HCT116 (cell line): ENCODE results near the gene GOLGA7B. TPM values are rescaled to one million over a fixed set of nuclear protein-coding genes. Genes with fewer than 3 reads are reported as not detected.

Experiments used
- ATAC-seq: fragments of 200-7000 bp; cut with Tn5 transposase; 2 replicates; pipeline ENCODE4 v1.9.1; 2020; ENCODE audit warnings: mild to moderate bottlenecking, moderate library complexity
- BruUV-seq: library from RNA; stranded (reverse); fragments of 400-500 nt; replicated peaks from 2 replicates; lab custom pipeline; 2021; lab: Mats Ljungman, UMichigan
- CTCF ChIA-PET: fragments of 300-600 bp; sonication (Branson Sonifier 250); formaldehyde crosslinking; loops from one replicate; lab custom pipeline; 2021; ENCODE audit warnings: antibody characterized with exemption; lab: Charles Lee
- POLR2A ChIA-PET: fragments of 300-600, 350-600 bp; sonication (Branson Sonifier 250); formaldehyde crosslinking; loops from one replicate; lab custom pipeline; 2021; ENCODE audit warnings: antibody characterized with exemption; lab: Charles Lee
- RAD21 ChIA-PET, 2 experiments: fragments of 300-600 bp; sonication (Branson Sonifier 250); formaldehyde crosslinking; loops; one replicate each; lab custom pipeline; 2023; ENCODE audit warnings: low total read pairs in 2 of 2; ENCODE audit not compliant: uncharacterized antibody in 2 of 2, unreplicated experiment in 2 of 2, low non-redundant PET in 1 of 2; lab: Charles Lee
- DNase-seq: peaks from one replicate; pipeline ENCODE4 v3.0.0-alpha.2; 2010; ENCODE audit warnings: low read depth, low spot score
- H2AFZ ChIP-seq: fragments of 200-600 bp; shearing (Covaris generic), sonication (generic); 2 replicates; pipeline ENCODE4 v1.6.1; 2017; ENCODE audit warnings: low read depth, mixed run types, mixed read lengths, antibody characterized with exemption, low read length; ENCODE audit not compliant: poor library complexity, severe bottlenecking
- H3K27ac ChIP-seq: 2 replicates; pipeline ENCODE4 v1.5.1; 2012; ENCODE audit warnings: low read depth, low read length
- H3K27me3 ChIP-seq: fragments of 200-600 bp; sonication (generic); 2 replicates; pipeline ENCODE4 v1.6.1; 2016; ENCODE audit warnings: mixed run types, low read length, mixed read lengths; ENCODE audit not compliant: insufficient read depth
- H3K36me3 ChIP-seq, 2 experiments: fragments of 200-500 bp in 1 of 2; fragments of 200-600 bp in 1 of 2; sonication (Bioruptor generic) in 1 of 2; sonication (generic) in 1 of 2; 2 replicates each; pipeline versions ENCODE4 v1.5.1 to v1.6.1; 2014 to 2016; ENCODE audit warnings: low read length in 2 of 2, inconsistent platforms in 1 of 2, mixed read lengths in 1 of 2, mixed run types in 1 of 2; ENCODE audit not compliant: insufficient read depth in 2 of 2, control insufficient read depth in 1 of 2
- H3K4me1 ChIP-seq, 2 experiments: fragments of 200-600 bp in 1 of 2; sonication (generic) in 1 of 2; 2 replicates each; pipeline versions ENCODE4 v1.5.1 to v1.6.1; 2012 to 2017; ENCODE audit warnings: low read length in 2 of 2, inconsistent platforms in 1 of 2, mild to moderate bottlenecking in 1 of 2, mixed read lengths in 1 of 2, mixed run types in 1 of 2, moderate library complexity in 1 of 2; ENCODE audit not compliant: insufficient read depth in 2 of 2, control insufficient read depth in 1 of 2
- H3K4me2 ChIP-seq: fragments of 200-600 bp; sonication (generic); 2 replicates; pipeline ENCODE4 v1.6.1; 2017; ENCODE audit warnings: mixed run types, low read length, mixed read lengths
- H3K4me3 ChIP-seq, 2 experiments: fragments of 200-600 bp in 1 of 2; sonication (generic) in 1 of 2; replicated peaks in 1 of 2; 2 replicates each; pipeline ENCODE4 v1.5.1; 2011 to 2016; ENCODE audit warnings: low read length in 2 of 2, control low read depth in 1 of 2, low read depth in 1 of 2, mild to moderate bottlenecking in 1 of 2, mixed read lengths in 1 of 2, mixed run types in 1 of 2
- H3K79me2 ChIP-seq: fragments of 200-600 bp; sonication (generic); 2 replicates; pipeline ENCODE4 v1.6.1; 2017; ENCODE audit warnings: mild to moderate bottlenecking, mixed run types, low read length, moderate library complexity, mixed read lengths; ENCODE audit not compliant: insufficient read depth
- H3K9ac ChIP-seq: fragments of 200-600 bp; sonication (generic); 2 replicates; pipeline ENCODE4 v1.6.1; 2016; ENCODE audit warnings: low read length, mixed read lengths
- H3K9me2 ChIP-seq: fragments of 200-600 bp; sonication (generic), shearing (Covaris generic); 2 replicates; pipeline ENCODE4 v1.6.1; 2017; ENCODE audit warnings: mixed run types, mild to moderate bottlenecking, moderate library complexity; ENCODE audit not compliant: insufficient read depth
- H3K9me3 ChIP-seq, 2 experiments: fragments of 200-500 bp in 1 of 2; fragments of 200-600 bp in 1 of 2; sonication (Bioruptor generic) in 1 of 2; sonication (generic) in 1 of 2; 2 replicates each; pipeline ENCODE4 v1.6.1; 2014 to 2017; ENCODE audit warnings: low read length in 2 of 2, mixed read lengths in 2 of 2, inconsistent platforms in 1 of 2, low read depth in 1 of 2, mild to moderate bottlenecking in 1 of 2, mixed run types in 1 of 2, moderate library complexity in 1 of 2; ENCODE audit not compliant: control insufficient read depth in 1 of 2, insufficient read depth in 1 of 2
- H4K20me1 ChIP-seq: fragments of 200-600 bp; sonication (generic), shearing (Covaris generic); 2 replicates; pipeline ENCODE4 v1.6.1; 2017; ENCODE audit warnings: mixed run types, mild to moderate bottlenecking, moderate library complexity; ENCODE audit not compliant: insufficient read depth
- CBX3 ChIP-seq: IDR thresholded peaks from 2 replicates; pipeline ENCODE4 v1.6.1; 2012; ENCODE audit warnings: low read depth
- CEBPB ChIP-seq: IDR thresholded peaks from 2 replicates; pipeline ENCODE4 v1.6.1; 2012; ENCODE audit warnings: low read depth
- CTCF ChIP-seq, 3 experiments: fragments of 200-600 bp in 1 of 3; sonication (generic) in 1 of 3; IDR thresholded peaks in 2 of 3; conservative IDR thresholded peaks in 1 of 3; 2 replicates each; pipeline ENCODE4 v1.5.1; 2012 to 2017; ENCODE audit warnings: low read depth in 2 of 3, low read length in 2 of 3, antibody characterized with exemption in 1 of 3, borderline replicate concordance in 1 of 3, control low read depth in 1 of 3, mild to moderate bottlenecking in 1 of 3, mixed read lengths in 1 of 3, mixed run types in 1 of 3, moderate library complexity in 1 of 3; ENCODE audit not compliant: insufficient read depth in 1 of 3
- EGR1 ChIP-seq: IDR thresholded peaks from 2 replicates; pipeline ENCODE4 v1.6.1; 2012; ENCODE audit warnings: low read depth
- ELF1 ChIP-seq: IDR thresholded peaks from 2 replicates; pipeline ENCODE4 v1.6.1; 2012; ENCODE audit warnings: low read depth, borderline replicate concordance
- EZH2 ChIP-seq: fragments of 200-600 bp; sonication (generic); IDR thresholded peaks from 2 replicates; pipeline ENCODE4 v1.6.1; 2017; ENCODE audit warnings: antibody characterized with exemption, mixed run types
- EZH2phosphoT487 ChIP-seq: fragments of 200-600 bp; IDR thresholded peaks from 2 replicates; pipeline ENCODE4 v1.6.1; 2018; ENCODE audit warnings: antibody characterized with exemption, borderline replicate concordance
- FOSL1 ChIP-seq: IDR thresholded peaks from 2 replicates; pipeline ENCODE4 v1.6.1; 2012; ENCODE audit warnings: low read depth
- MAX ChIP-seq: IDR thresholded peaks from 2 replicates; pipeline ENCODE4 v1.6.1; 2012
- POLR2A ChIP-seq: IDR thresholded peaks from 2 replicates; pipeline ENCODE4 v1.7.0; 2011; ENCODE audit warnings: borderline replicate concordance; ENCODE audit not compliant: insufficient read depth, insufficient read length; ENCODE audit errors: extremely low read depth
- POLR2AphosphoS5 ChIP-seq: IDR thresholded peaks from 2 replicates; pipeline ENCODE4 v1.6.1; 2011; ENCODE audit warnings: mild to moderate bottlenecking, low read depth, low read length, moderate library complexity
- RAD21 ChIP-seq: IDR thresholded peaks from 2 replicates; pipeline ENCODE4 v1.6.1; 2012; ENCODE audit warnings: low read depth, mild to moderate bottlenecking
- SP1 ChIP-seq: IDR thresholded peaks from 2 replicates; pipeline ENCODE4 v1.6.1; 2012; ENCODE audit warnings: low read depth
- SRF ChIP-seq: IDR thresholded peaks from 2 replicates; pipeline ENCODE4 v1.6.1; 2012; ENCODE audit warnings: low read depth
- YY1 ChIP-seq: IDR thresholded peaks from 2 replicates; pipeline ENCODE4 v1.6.1; 2011; ENCODE audit warnings: low read length, low read depth, moderate library complexity, mild to moderate bottlenecking; ENCODE audit not compliant: insufficient replicate concordance; ENCODE audit errors: extremely low read depth
- ZBTB33 ChIP-seq: IDR thresholded peaks from 2 replicates; pipeline ENCODE4 v1.6.1; 2011; ENCODE audit warnings: mild to moderate bottlenecking, low read length, moderate library complexity; ENCODE audit not compliant: insufficient replicate concordance; ENCODE audit errors: extremely low read depth
- ZFX ChIP-seq: fragments of 450-650 bp; IDR thresholded peaks from 2 replicates; pipeline ENCODE4 v1.6.1; 2017
- ZNF274 ChIP-seq: fragments of 200-500 bp; sonication (Bioruptor generic); IDR thresholded peaks from 2 replicates; pipeline ENCODE4 v1.6.1; 2014; ENCODE audit warnings: mild to moderate bottlenecking, low read depth, low read length, inconsistent platforms
- intact Hi-C: fragments of 100-400 bp; cut with micrococcal nuclease; formaldehyde crosslinking; loops from 2 replicates; pipeline ENCODE4 v1.10.0; 2022
- total RNA-seq: library from RNA; stranded (reverse); gene quantifications from one replicate; pipeline ENCODE4 v1.2.1, GENCODE V29; 2021; ENCODE audit not compliant: unreplicated experiment
- TF ChIP-seq, protein P1 (sequence below): IDR thresholded peaks from 2 replicates; pipeline ENCODE4 v1.6.1; 2012
- TF ChIP-seq, protein P2 (sequence below): IDR thresholded peaks from 2 replicates; pipeline ENCODE4 v1.6.1; 2012; ENCODE audit warnings: low read depth

GOLGA7B gene
- total RNA-seq, 1 experiment from 2014 or later = 1.0 TPM

GRCh38 chr10:97827702-97828291 is 21.8 kb upstream of the GOLGA7B start:
- Histone ChIP-seq H3K27me3 (no peaks in the 10 kb centered on the region), H4K20me1 (no peaks in the 10 kb centered on the region), H3K9me3 (no peaks in the 10 kb centered on the region), H3K4me3 (no peak overlapping the region), H3K36me3 (no peaks in the 10 kb centered on the region), H3K79me2 (no peaks in the 10 kb centered on the region), H3K4me2 (no peak overlapping the region), H3K9ac (no peak overlapping the region), H3K9me2 (no peaks in the 10 kb centered on the region), H2AFZ (no peak overlapping the region), H3K27ac (no peak overlapping the region), H3K4me1 (peaks cover 0 to 2% of the 10 kb centered on the region in 2 experiments; a peak in 2 of 4 replicates)
- no TSS peak for BruUV-seq
- intact Hi-C loops = no loop called here
- ChIA-PET CTCF (interaction anchor here (0.9 kb wide), 1 partner anchor 41 kb away, joined by 3 read pairs; no protein-coding TSS in a partner anchor), RAD21 (no interaction called here), POLR2A (interaction anchor here (0.9 kb wide), 1 partner anchor 10 kb away, joined by 5 read pairs; no protein-coding TSS in a partner anchor)
- 0 out of 2 replicates have a peak, but pooled peaks have one; percentile 28 for ATAC-seq
- TF ChIP-seq YY1 (no peak), EZH2phosphoT487 (no peak), SP1 (no peak), CTCF (IDR thresholded peaks at IDR 0.05 in 2 of 3, conservative IDR thresholded peaks at IDR 0.05 in 1 of 3; ENCODE audit: borderline replicate concordance in 1 of 3, insufficient read depth in 1 of 3, low read depth in 2 of 3, low read length in 2 of 3) (no peak), ZBTB33 (no peak), FOSL1 (no peak), ELF1 (no peak), EZH2 (no peak), RAD21 (no peak), MAX (no peak), ZNF274 (no peak), CBX3 (no peak), SRF (no peak), EGR1 (no peak), POLR2AphosphoS5 (no peak), POLR2A (no peak), ZFX (no peak), CEBPB (no peak)
- TF ChIP-seq, protein P1, sequence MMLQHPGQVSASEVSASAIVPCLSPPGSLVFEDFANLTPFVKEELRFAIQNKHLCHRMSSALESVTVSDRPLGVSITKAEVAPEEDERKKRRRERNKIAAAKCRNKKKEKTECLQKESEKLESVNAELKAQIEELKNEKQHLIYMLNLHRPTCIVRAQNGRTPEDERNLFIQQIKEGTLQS = no peak
- TF ChIP-seq, protein P2, sequence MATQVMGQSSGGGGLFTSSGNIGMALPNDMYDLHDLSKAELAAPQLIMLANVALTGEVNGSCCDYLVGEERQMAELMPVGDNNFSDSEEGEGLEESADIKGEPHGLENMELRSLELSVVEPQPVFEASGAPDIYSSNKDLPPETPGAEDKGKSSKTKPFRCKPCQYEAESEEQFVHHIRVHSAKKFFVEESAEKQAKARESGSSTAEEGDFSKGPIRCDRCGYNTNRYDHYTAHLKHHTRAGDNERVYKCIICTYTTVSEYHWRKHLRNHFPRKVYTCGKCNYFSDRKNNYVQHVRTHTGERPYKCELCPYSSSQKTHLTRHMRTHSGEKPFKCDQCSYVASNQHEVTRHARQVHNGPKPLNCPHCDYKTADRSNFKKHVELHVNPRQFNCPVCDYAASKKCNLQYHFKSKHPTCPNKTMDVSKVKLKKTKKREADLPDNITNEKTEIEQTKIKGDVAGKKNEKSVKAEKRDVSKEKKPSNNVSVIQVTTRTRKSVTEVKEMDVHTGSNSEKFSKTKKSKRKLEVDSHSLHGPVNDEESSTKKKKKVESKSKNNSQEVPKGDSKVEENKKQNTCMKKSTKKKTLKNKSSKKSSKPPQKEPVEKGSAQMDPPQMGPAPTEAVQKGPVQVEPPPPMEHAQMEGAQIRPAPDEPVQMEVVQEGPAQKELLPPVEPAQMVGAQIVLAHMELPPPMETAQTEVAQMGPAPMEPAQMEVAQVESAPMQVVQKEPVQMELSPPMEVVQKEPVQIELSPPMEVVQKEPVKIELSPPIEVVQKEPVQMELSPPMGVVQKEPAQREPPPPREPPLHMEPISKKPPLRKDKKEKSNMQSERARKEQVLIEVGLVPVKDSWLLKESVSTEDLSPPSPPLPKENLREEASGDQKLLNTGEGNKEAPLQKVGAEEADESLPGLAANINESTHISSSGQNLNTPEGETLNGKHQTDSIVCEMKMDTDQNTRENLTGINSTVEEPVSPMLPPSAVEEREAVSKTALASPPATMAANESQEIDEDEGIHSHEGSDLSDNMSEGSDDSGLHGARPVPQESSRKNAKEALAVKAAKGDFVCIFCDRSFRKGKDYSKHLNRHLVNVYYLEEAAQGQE = no peak
- no peak for DNase-seq
